ENCODE data around the gene MX2.

- TF ChIP-seq USF2 (IDR thresholded peaks at IDR 0.05; ENCODE audit: low read depth, low read length) = no peak
- no peak for TF ChIP-seq RAD21 (IDR thresholded peaks at IDR 0.05; ENCODE audit: low read length)
- no peak for TF ChIP-seq CTCF (conservative IDR thresholded peaks at IDR 0.05; ENCODE audit: low read depth, low read length)
- TF ChIP-seq RFX5 (IDR thresholded peaks at IDR 0.05; ENCODE audit: low read depth, low read length) = no peak
- no peak for TF ChIP-seq BHLHE40 (IDR thresholded peaks at IDR 0.05; ENCODE audit: low read depth, low read length)
- TF ChIP-seq SMC3 (IDR thresholded peaks at IDR 0.05; ENCODE audit: low read depth, low read length) = no peak
- TF ChIP-seq POLR2A (IDR thresholded peaks at IDR 0.05; ENCODE audit: low read depth, low read length) = no peak
- no peak for TF ChIP-seq FOS (IDR thresholded peaks at IDR 0.05; ENCODE audit: low read depth, low read length)
- no peak for TF ChIP-seq MXI1 (IDR thresholded peaks at IDR 0.05; ENCODE audit: borderline replicate concordance, low read depth, low read length)
- TF ChIP-seq RCOR1 (IDR thresholded peaks at IDR 0.05; ENCODE audit: insufficient replicate concordance, low read length) = no peak
- no peak for TF ChIP-seq CEBPB (IDR thresholded peaks at IDR 0.05; ENCODE audit: low read depth, low read length)
These were observed 2.5 kb upstream of the MX2 start for GRCh38 chr21:41359286-41359685.
